Dedifferentiated amniotic fluid mesenchymal stem cell (primary cell): Measurements from ENCODE around the gene REX1BD.
"Not testable (repeated sequence)": the region's sequence is repeated elsewhere in the genome, so short reads cannot be mapped to it uniquely, and the experiment has no call there.

Experiments
- DNase-seq: peaks from one replicate; pipeline ENCODE4 v3.0.0-alpha.2; 2016; ENCODE audit errors: extremely low spot score

REX1BD gene

GRCh38 chr19:18577365-18577914 lies 11.2 kb upstream of the REX1BD start:
- DNase-seq: no peak

- no peak for DNase-seq
Observed at GRCh38 chr19:18580311-18580710, 8.3 kb upstream of the REX1BD start.

GRCh38 chr19:18586306-18586705 lies 2.3 kb upstream of the REX1BD start:
- no peak for DNase-seq

- no peak for DNase-seq
Observed at GRCh38 chr19:18587561-18587960, 1.0 kb upstream of the REX1BD start.

- DNase-seq: no peak
Observed at GRCh38 chr19:18587962-18588610, 512 bp upstream of the REX1BD start.

GRCh38 chr19:18589380-18590272 lies 1.0 kb downstream of the REX1BD start:
- no peak for DNase-seq

- peak; percentile 27 for DNase-seq
Observed at GRCh38 chr19:18590273-18591272, 2.0 kb downstream of the REX1BD start.

- no peak for DNase-seq
Observed at GRCh38 chr19:18591735-18592385, 3.3 kb downstream of the REX1BD start.

GRCh38 chr19:18592732-18593131 lies 4.1 kb downstream of the REX1BD start:
- DNase-seq: not testable (repeated sequence)

GRCh38 chr19:18593367-18594095 lies 4.9 kb downstream of the REX1BD start:
- no peak for DNase-seq

GRCh38 chr19:18594096-18594823 lies 5.7 kb downstream of the REX1BD start:
- peak; percentile 47 for DNase-seq

GRCh38 chr19:18594824-18595373 lies 6.3 kb downstream of the REX1BD start:
- DNase-seq: no peak

GRCh38 chr19:18595475-18595874 lies 6.9 kb downstream of the REX1BD start:
- no peak for DNase-seq

- no peak for DNase-seq
Observed at GRCh38 chr19:18596752-18597157, 8.2 kb downstream of the REX1BD start.

- DNase-seq: no peak
Observed at GRCh38 chr19:18597809-18598660, 9.4 kb downstream of the REX1BD start.

GRCh38 chr19:18599485-18599884 lies 10.9 kb downstream of the REX1BD start:
- no peak for DNase-seq

- DNase-seq: not testable (repeated sequence)
Observed at GRCh38 chr19:18600692-18601397, 12.2 kb downstream of the REX1BD start.

- no peak for DNase-seq
Observed at GRCh38 chr19:18601875-18602274, 13.3 kb downstream of the REX1BD start.
